ENCODE results near the gene OR10A6. TPM values are rescaled to one million over a fixed set of nuclear protein-coding genes. Genes with fewer than 3 reads are reported as not detected.

The OR10A6 gene
- polyA plus RNA-seq, 2 donors, result not detected

DNA sequence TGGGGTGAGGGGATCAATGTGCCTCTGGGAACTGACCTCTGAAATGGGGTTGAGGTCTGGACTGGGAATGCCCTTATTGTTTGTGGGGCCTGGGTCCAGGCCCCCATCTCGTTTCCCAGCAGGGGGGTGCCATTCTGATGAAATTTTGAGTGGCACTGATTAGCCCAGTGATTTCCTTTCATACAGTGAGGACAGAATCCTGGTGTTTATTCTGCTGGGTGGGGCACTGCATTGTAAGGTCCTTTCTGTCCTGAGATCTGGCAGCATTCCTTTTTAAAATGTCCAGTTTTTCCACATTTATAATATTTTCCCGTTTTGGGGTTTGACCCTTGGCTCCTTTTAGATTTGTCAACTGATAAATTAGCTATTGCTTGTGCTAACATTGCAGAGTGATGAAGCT lies 27.1 kb downstream of the OR10A6 start:
- no peak overlapping the region for H3K27ac ChIP-seq (ENCODE audit: low read depth in 2 of 2, low read length in 1 of 2)
- no peaks in the 10 kb centered on the region for H3K9me3 ChIP-seq (ENCODE audit: control insufficient read depth in 2 of 2, insufficient read depth in 1 of 2, low read depth in 1 of 2, low read length in 1 of 2)
- H3K4me1 ChIP-seq (ENCODE audit: control insufficient read depth in 2 of 2, insufficient read depth in 2 of 2, low read length in 1 of 2), result no peaks in the 10 kb centered on the region
- no peak overlapping the region for H3K4me3 ChIP-seq (ENCODE audit: low read depth in 1 of 2, low read length in 2 of 2)
- H3K36me3 ChIP-seq (ENCODE audit: control insufficient read depth in 2 of 2, insufficient read depth in 2 of 2, low read length in 1 of 2), result no peaks in the 10 kb centered on the region
- 15 to 19% methylated on average over 2 of the region's 2 CpGs for WGBS, 2 donors
- H3K27me3 ChIP-seq (ENCODE audit: control insufficient read depth in 1 of 2, insufficient read depth in 2 of 2, low read length in 2 of 2), result no peaks in the 10 kb centered on the region

DNA sequence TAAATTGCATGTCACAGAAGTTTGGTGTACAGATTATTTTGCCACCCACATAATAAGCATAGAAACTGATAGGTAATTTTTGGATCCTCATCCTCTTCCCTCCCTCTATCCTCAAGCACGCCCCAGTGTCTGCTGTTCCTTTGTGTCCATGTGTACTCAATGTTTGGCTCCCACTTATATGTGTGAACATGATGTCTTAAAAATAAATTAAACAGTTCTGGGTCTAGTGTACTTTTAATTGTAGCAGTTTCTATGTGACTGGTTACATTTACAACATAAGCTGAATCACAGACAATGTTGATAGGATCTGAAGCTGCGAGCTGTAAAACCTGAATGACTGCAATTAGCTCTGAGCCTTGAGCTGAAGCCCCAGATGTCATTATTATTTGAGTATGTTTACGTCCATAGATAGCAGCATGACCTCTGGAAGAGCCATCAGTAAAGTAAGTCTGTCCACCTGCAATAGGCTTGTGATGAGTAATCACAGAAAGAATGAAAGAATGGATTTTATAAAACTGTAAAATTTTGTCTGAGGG lies 29.7 kb downstream of the OR10A6 start:
- H3K36me3 ChIP-seq (ENCODE audit: control insufficient read depth in 2 of 2, insufficient read depth in 2 of 2, low read length in 1 of 2), result no peaks in the 10 kb centered on the region
- no peaks in the 10 kb centered on the region for H3K9me3 ChIP-seq (ENCODE audit: control insufficient read depth in 2 of 2, insufficient read depth in 1 of 2, low read depth in 1 of 2, low read length in 1 of 2)
- no peak overlapping the region for H3K4me3 ChIP-seq (ENCODE audit: low read depth in 1 of 2, low read length in 2 of 2)
- 47 to 62% methylated on average over 3 of the region's 3 CpGs for WGBS, 2 donors
- H3K27me3 ChIP-seq (ENCODE audit: control insufficient read depth in 1 of 2, insufficient read depth in 2 of 2, low read length in 2 of 2), result no peaks in the 10 kb centered on the region
- H3K4me1 ChIP-seq (ENCODE audit: control insufficient read depth in 2 of 2, insufficient read depth in 2 of 2, low read length in 1 of 2), result no peaks in the 10 kb centered on the region
- H3K27ac ChIP-seq (ENCODE audit: low read depth in 2 of 2, low read length in 1 of 2), result no peak overlapping the region

DNA sequence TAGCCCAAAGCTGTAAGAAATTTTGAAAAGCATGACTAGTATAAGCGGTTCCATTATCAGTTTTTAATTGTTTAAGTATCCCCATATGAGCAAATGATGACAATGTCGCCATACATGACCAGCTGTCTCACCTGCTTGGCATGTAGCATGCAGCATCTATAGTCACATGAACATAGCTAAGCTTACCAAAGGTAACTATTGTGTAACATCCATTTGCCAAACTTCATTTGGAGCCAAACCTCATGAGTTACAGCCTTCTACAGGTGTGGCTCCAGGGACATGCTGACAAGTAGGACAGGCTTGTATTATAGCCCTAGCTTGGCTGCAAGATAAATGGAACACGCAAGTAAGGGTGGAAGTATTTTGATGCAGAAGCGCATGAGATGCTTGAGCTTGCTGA lies 30.4 kb downstream of the OR10A6 start:
- H3K4me1 ChIP-seq (ENCODE audit: control insufficient read depth in 2 of 2, insufficient read depth in 2 of 2, low read length in 1 of 2), result no peaks in the 10 kb centered on the region
- no peaks in the 10 kb centered on the region for H3K36me3 ChIP-seq (ENCODE audit: control insufficient read depth in 2 of 2, insufficient read depth in 2 of 2, low read length in 1 of 2)
- WGBS, 2 donors, result 83 to 89% methylated on average over 4 of the region's 4 CpGs
- no peak overlapping the region for H3K4me3 ChIP-seq (ENCODE audit: low read depth in 1 of 2, low read length in 2 of 2)
- no peak overlapping the region for H3K27ac ChIP-seq (ENCODE audit: low read depth in 2 of 2, low read length in 1 of 2)
- H3K9me3 ChIP-seq (ENCODE audit: control insufficient read depth in 2 of 2, insufficient read depth in 1 of 2, low read depth in 1 of 2, low read length in 1 of 2), result no peaks in the 10 kb centered on the region
- no peaks in the 10 kb centered on the region for H3K27me3 ChIP-seq (ENCODE audit: control insufficient read depth in 1 of 2, insufficient read depth in 2 of 2, low read length in 2 of 2)

DNA sequence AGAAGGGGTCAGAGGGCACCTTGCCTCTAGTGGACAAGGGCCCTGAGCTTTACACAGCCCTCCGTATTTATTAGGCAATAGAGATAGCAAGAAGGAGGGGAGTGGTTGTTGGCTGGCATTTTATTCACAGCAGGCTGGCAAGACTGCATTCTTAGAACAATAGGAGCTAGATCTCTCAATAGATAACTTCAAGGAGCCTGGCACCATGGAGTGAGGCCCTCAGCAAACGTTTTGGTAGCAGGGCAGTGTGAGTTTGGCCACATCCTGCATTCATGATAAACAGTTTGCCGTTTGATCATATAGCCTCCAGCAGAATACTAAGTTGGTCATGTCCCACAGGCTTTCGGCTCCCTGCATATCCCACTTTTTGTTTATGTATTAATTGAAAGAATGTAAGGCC lies 31.6 kb downstream of the OR10A6 start:
- 57 to 60% methylated on average over 4 of the region's 4 CpGs for WGBS, 2 donors
- Histone ChIP-seq H3K36me3 (ENCODE audit: control insufficient read depth in 2 of 2, insufficient read depth in 2 of 2, low read length in 1 of 2) (no peaks in the 10 kb centered on the region), H3K27me3 (ENCODE audit: control insufficient read depth in 1 of 2, insufficient read depth in 2 of 2, low read length in 2 of 2) (no peaks in the 10 kb centered on the region), H3K4me1 (ENCODE audit: control insufficient read depth in 2 of 2, insufficient read depth in 2 of 2, low read length in 1 of 2) (no peaks in the 10 kb centered on the region), H3K27ac (ENCODE audit: low read depth in 2 of 2, low read length in 1 of 2) (no peak overlapping the region), H3K9me3 (ENCODE audit: control insufficient read depth in 2 of 2, insufficient read depth in 1 of 2, low read depth in 1 of 2, low read length in 1 of 2) (no peaks in the 10 kb centered on the region), H3K4me3 (ENCODE audit: low read depth in 1 of 2, low read length in 2 of 2) (no peak overlapping the region)

DNA sequence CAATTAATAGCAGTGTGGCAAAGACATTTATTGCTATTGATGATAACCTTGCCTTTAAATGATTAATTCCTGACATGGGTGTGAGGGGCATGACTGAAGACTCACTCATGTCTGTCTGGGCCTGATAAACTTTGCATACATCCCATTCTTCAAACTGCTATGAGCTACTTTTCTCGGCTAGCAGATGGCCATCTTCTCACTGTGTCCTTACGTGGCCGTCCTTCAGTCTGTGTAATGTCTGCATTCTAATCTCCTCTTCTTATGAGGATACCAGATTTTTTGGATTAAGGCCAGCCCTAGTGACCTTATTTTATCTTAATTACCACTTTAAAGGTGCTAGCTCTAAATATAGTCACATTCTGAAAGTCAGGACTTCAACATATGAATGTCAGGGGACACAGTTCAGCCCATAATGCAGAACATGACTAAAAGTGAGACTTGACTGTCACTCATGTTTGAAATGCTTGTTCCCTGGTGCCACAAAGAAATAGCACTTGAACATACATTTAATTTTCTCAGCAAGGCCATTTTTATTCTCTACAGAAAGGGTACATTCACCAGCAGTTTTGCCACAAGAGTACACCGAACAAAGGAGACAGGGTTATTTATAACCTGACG lies 32.3 kb downstream of the OR10A6 start:
- Histone ChIP-seq H3K27ac (ENCODE audit: low read depth in 2 of 2, low read length in 1 of 2) (no peak overlapping the region), H3K4me1 (ENCODE audit: control insufficient read depth in 2 of 2, insufficient read depth in 2 of 2, low read length in 1 of 2) (no peaks in the 10 kb centered on the region), H3K9me3 (ENCODE audit: control insufficient read depth in 2 of 2, insufficient read depth in 1 of 2, low read depth in 1 of 2, low read length in 1 of 2) (no peaks in the 10 kb centered on the region), H3K36me3 (ENCODE audit: control insufficient read depth in 2 of 2, insufficient read depth in 2 of 2, low read length in 1 of 2) (no peaks in the 10 kb centered on the region), H3K27me3 (ENCODE audit: control insufficient read depth in 1 of 2, insufficient read depth in 2 of 2, low read length in 2 of 2) (no peaks in the 10 kb centered on the region), H3K4me3 (ENCODE audit: low read depth in 1 of 2, low read length in 2 of 2) (no peak overlapping the region)
- 82 to 88% methylated on average over 5 of the region's 5 CpGs for WGBS, 2 donors

DNA sequence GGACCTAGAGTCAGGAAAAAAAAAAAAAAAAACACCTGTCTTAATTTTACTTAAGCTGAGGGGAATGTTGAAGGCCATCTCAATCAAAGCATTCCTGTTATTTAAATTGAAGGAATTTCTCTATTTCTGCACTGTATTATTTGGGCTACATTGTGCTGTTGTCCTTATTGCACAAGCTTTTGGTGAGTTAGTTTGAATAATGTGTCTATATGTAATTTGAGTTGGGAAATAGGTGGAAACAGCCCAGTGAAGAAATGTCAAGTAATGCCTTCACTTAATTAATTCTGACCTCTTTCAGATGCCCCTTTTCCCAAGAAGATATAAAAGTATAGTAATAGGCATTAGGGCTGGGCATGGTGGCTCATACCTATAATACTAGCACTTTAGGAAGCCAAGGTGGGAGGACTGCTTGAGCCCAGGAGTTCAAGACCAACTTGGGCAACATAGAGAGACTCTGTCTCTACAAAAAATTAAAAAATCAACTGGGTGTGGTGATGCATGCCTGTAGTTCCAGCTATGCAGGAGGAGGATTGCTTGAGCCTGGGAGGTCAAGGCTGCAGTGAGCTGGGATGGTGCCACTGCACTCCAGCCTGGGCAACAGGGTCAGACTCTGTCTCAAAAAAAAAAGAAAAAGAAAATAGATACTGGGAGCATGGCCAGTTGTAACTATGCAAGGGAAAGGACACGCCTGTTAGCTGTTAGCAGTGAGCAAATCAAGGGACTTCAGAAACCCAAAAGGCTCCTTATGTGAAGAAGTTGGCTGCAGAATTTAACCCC lies 34.9 kb downstream of the OR10A6 start:
- Histone ChIP-seq H3K27me3 (ENCODE audit: control insufficient read depth in 1 of 2, insufficient read depth in 2 of 2, low read length in 2 of 2) (no peaks in the 10 kb centered on the region), H3K27ac (ENCODE audit: low read depth in 2 of 2, low read length in 1 of 2) (no peak overlapping the region), H3K4me1 (ENCODE audit: control insufficient read depth in 2 of 2, insufficient read depth in 2 of 2, low read length in 1 of 2) (no peaks in the 10 kb centered on the region), H3K4me3 (ENCODE audit: low read depth in 1 of 2, low read length in 2 of 2) (no peak overlapping the region), H3K9me3 (ENCODE audit: control insufficient read depth in 2 of 2, insufficient read depth in 1 of 2, low read depth in 1 of 2, low read length in 1 of 2) (no peaks in the 10 kb centered on the region), H3K36me3 (ENCODE audit: control insufficient read depth in 2 of 2, insufficient read depth in 2 of 2, low read length in 1 of 2) (no peaks in the 10 kb centered on the region)
- 44 to 47% methylated on average over 1 of the region's 1 CpG for WGBS, 2 donors

DNA sequence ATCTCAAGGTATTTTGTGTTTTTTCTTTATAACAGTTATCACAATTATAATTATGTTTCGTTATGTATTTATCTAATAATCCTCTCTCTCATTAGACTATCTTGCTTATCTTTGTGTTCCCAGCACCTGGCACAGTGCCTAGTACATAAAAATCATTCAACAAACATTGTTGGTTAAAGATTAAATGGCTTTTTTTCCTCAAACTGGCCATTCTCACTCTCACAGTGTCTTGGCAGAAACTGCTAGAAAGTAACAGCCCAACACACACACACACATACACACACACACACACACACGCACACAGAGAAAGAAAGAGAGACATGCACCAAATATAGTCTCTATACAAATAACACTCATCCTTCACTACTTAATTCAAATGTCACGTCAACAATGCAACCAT lies 36.8 kb downstream of the OR10A6 start:
- Histone ChIP-seq H3K9me3 (ENCODE audit: control insufficient read depth in 2 of 2, insufficient read depth in 1 of 2, low read depth in 1 of 2, low read length in 1 of 2) (no peaks in the 10 kb centered on the region), H3K4me3 (ENCODE audit: low read depth in 1 of 2, low read length in 2 of 2) (no peak overlapping the region), H3K36me3 (ENCODE audit: control insufficient read depth in 2 of 2, insufficient read depth in 2 of 2, low read length in 1 of 2) (no peaks in the 10 kb centered on the region), H3K27me3 (ENCODE audit: control insufficient read depth in 1 of 2, insufficient read depth in 2 of 2, low read length in 2 of 2) (no peaks in the 10 kb centered on the region), H3K4me1 (ENCODE audit: control insufficient read depth in 2 of 2, insufficient read depth in 2 of 2, low read length in 1 of 2) (no peaks in the 10 kb centered on the region), H3K27ac (ENCODE audit: low read depth in 2 of 2, low read length in 1 of 2) (no peak overlapping the region)
- WGBS, 2 donors, result 60 to 67% methylated on average over 3 of the region's 3 CpGs

DNA sequence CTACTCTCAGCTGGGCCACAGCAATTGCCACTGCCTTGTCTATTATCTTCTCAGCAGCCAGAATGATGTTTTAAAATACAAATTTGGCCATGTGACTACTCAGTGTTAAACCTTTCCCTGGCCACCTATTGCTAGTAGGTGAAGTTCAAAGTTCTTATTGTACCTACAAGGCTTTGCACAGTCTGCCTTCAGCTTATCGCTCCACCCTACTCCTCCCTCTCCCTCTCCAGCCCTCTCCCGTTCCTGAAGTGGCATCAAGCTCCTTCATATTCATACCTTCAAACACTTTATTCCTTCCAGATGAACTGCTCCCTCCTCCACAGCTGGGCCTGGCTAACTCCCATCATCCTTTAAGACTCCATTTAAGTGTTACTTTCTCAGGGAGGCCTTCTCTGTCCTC lies 37.3 kb downstream of the OR10A6 start:
- Histone ChIP-seq H3K4me1 (ENCODE audit: control insufficient read depth in 2 of 2, insufficient read depth in 2 of 2, low read length in 1 of 2) (no peaks in the 10 kb centered on the region), H3K27ac (ENCODE audit: low read depth in 2 of 2, low read length in 1 of 2) (no peak overlapping the region), H3K9me3 (ENCODE audit: control insufficient read depth in 2 of 2, insufficient read depth in 1 of 2, low read depth in 1 of 2, low read length in 1 of 2) (no peaks in the 10 kb centered on the region), H3K36me3 (ENCODE audit: control insufficient read depth in 2 of 2, insufficient read depth in 2 of 2, low read length in 1 of 2) (no peaks in the 10 kb centered on the region), H3K4me3 (ENCODE audit: low read depth in 1 of 2, low read length in 2 of 2) (no peak overlapping the region), H3K27me3 (ENCODE audit: control insufficient read depth in 1 of 2, insufficient read depth in 2 of 2, low read length in 2 of 2) (no peaks in the 10 kb centered on the region)
- 68 to 83% methylated on average over 2 of the region's 2 CpGs for WGBS, 2 donors

DNA sequence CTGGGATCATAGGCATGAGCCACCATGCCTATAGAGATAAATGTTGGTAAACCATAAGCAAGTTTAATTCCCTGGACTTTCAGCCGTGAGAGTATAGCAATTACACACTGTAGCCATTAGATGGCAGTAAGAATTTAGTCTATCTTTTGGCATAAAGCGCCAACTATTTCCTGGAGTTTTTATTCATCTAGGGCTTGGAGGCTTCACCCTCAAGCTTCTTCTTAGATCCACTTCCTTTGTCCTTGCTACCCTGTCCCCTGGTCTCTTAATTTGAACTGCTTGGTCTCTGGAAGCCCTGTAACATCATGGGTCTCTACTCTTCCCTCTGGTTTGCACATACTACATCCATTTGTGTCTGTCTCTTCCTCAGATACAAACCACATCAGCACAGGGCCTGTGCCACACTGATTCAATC lies 38.2 kb downstream of the OR10A6 start:
- H3K4me1 ChIP-seq (ENCODE audit: control insufficient read depth in 2 of 2, insufficient read depth in 2 of 2, low read length in 1 of 2), result no peaks in the 10 kb centered on the region
- H3K9me3 ChIP-seq (ENCODE audit: control insufficient read depth in 2 of 2, insufficient read depth in 1 of 2, low read depth in 1 of 2, low read length in 1 of 2), result no peaks in the 10 kb centered on the region
- H3K36me3 ChIP-seq (ENCODE audit: control insufficient read depth in 2 of 2, insufficient read depth in 2 of 2, low read length in 1 of 2), result no peaks in the 10 kb centered on the region
- WGBS, 2 donors, result 4 to 5% methylated on average over 2 of the region's 2 CpGs
- H3K27me3 ChIP-seq (ENCODE audit: control insufficient read depth in 1 of 2, insufficient read depth in 2 of 2, low read length in 2 of 2), result no peaks in the 10 kb centered on the region
- no peak overlapping the region for H3K4me3 ChIP-seq (ENCODE audit: low read depth in 1 of 2, low read length in 2 of 2)
- no peak overlapping the region for H3K27ac ChIP-seq (ENCODE audit: low read depth in 2 of 2, low read length in 1 of 2)
